Endothelial cell of umbilical vein (primary cell): ENCODE results near the gene PRPH. TPM values are rescaled to one million over a fixed set of nuclear protein-coding genes. Genes with fewer than 3 reads are reported as not detected.

Experiments used
- BruUV-seq: library from RNA; stranded (reverse); fragments of 400-500 nt; replicated peaks from 2 replicates; lab custom pipeline; 2021; lab: Mats Ljungman, UMichigan
- CTCF ChIA-PET: fragments of 300-600, 350-600 bp; sonication (Branson Sonifier 250); formaldehyde crosslinking; loops from one replicate; lab custom pipeline; 2021; ENCODE audit warnings: antibody characterized with exemption, inconsistent platforms; lab: Charles Lee
- POLR2A ChIA-PET: fragments of 300-600, 350-600 bp; sonication (Branson Sonifier 250); formaldehyde crosslinking; loops from one replicate; lab custom pipeline; 2021; ENCODE audit warnings: antibody characterized with exemption, inconsistent platforms; lab: Charles Lee
- DNase-seq: peaks from one replicate; pipeline ENCODE4 v3.0.0-alpha.2; 2011; ENCODE audit warnings: low read depth, low spot score
- FAIRE-seq: peaks from 2 replicates; lab custom pipeline; 2011; peaks lifted over from hg19 to GRCh38; lab: Jason Lieb, UNC
- H2AFZ ChIP-seq: 2 replicates; pipeline ENCODE4 v1.6.0; 2012; ENCODE audit warnings: low read depth, low read length, control low read depth, inconsistent platforms
- H3K27ac ChIP-seq: 2 replicates; pipeline ENCODE4 v1.5.1; 2011; ENCODE audit warnings: low read depth, mild to moderate bottlenecking, control low read depth, low read length, moderate library complexity; ENCODE audit not compliant: insufficient read depth
- H3K27me3 ChIP-seq, 2 experiments: 2 replicates each; pipeline versions ENCODE4 v1.6.0 to v1.6.1; 2011; ENCODE audit warnings: low read length in 2 of 2, mixed read lengths in 1 of 2; ENCODE audit not compliant: control insufficient read depth in 2 of 2, insufficient read depth in 2 of 2
- H3K36me3 ChIP-seq, 2 experiments: 2 replicates in 1 of 2; 3 replicates in 1 of 2; pipeline ENCODE4 v1.5.1; 2011; ENCODE audit warnings: low read length in 2 of 2, mild to moderate bottlenecking in 1 of 2, moderate library complexity in 1 of 2; ENCODE audit not compliant: control insufficient read depth in 2 of 2, insufficient read depth in 2 of 2; ENCODE audit errors: extremely low read depth in 1 of 2
- H3K4me1 ChIP-seq: 3 replicates; pipeline ENCODE4 v1.5.1; 2011; ENCODE audit warnings: mild to moderate bottlenecking, low read length; ENCODE audit not compliant: control insufficient read depth, insufficient read depth; ENCODE audit errors: extremely low read depth
- H3K4me2 ChIP-seq: 2 replicates; pipeline ENCODE4 v1.6.1; 2011; ENCODE audit warnings: low read length, control low read depth, mixed read lengths; ENCODE audit not compliant: insufficient read depth
- H3K4me3 ChIP-seq, 3 experiments: fragments of 200-600 bp in 1 of 3; sonication (generic), shearing (Covaris generic) in 1 of 3; replicated peaks in 1 of 3; 2 replicates each; pipeline ENCODE4 v1.5.1; 2011 to 2016; ENCODE audit warnings: control low read depth in 3 of 3, low read length in 3 of 3, mild to moderate bottlenecking in 2 of 3, inconsistent platforms in 1 of 3, low read depth in 1 of 3, moderate library complexity in 1 of 3; ENCODE audit not compliant: insufficient read depth in 1 of 3
- H3K79me2 ChIP-seq: 2 replicates; pipeline ENCODE4 v1.6.0; 2012; ENCODE audit warnings: low read length, inconsistent platforms; ENCODE audit not compliant: control insufficient read depth, insufficient read depth
- H3K9ac ChIP-seq: replicated peaks from 2 replicates; pipeline ENCODE3; 2011; ENCODE audit warnings: low read length, control low read depth; ENCODE audit not compliant: insufficient read depth; ENCODE audit errors: extremely low read depth
- H3K9me1 ChIP-seq: replicated peaks from 3 replicates; pipeline ENCODE4 v1.6.0; 2011; ENCODE audit warnings: mild to moderate bottlenecking, low read length; ENCODE audit not compliant: control insufficient read depth, insufficient read depth; ENCODE audit errors: extremely low read depth
- H3K9me3 ChIP-seq: replicated peaks from 2 replicates; pipeline ENCODE4 v1.5.1; 2012; ENCODE audit warnings: low read length, inconsistent platforms; ENCODE audit not compliant: control insufficient read depth, insufficient read depth
- H4K20me1 ChIP-seq: replicated peaks from 2 replicates; pipeline ENCODE3; 2011; ENCODE audit warnings: mild to moderate bottlenecking, low read length; ENCODE audit not compliant: control insufficient read depth, insufficient read depth; ENCODE audit errors: extremely low read depth
- EZH2 ChIP-seq: IDR thresholded peaks from 2 replicates; pipeline ENCODE4 v1.6.1; 2012; ENCODE audit warnings: borderline replicate concordance, low read depth, mild to moderate bottlenecking, moderate library complexity, low read length, inconsistent platforms; ENCODE audit not compliant: severe bottlenecking
- FOS ChIP-seq: IDR thresholded peaks from 2 replicates; pipeline ENCODE4 v1.6.1; 2011; ENCODE audit warnings: mild to moderate bottlenecking, low read length, moderate library complexity, borderline replicate concordance; ENCODE audit not compliant: insufficient read depth
- GATA2 ChIP-seq: IDR thresholded peaks from 2 replicates; pipeline ENCODE4 v1.7.0; 2011; ENCODE audit warnings: low read depth, mild to moderate bottlenecking, moderate library complexity, mixed read lengths, low read length; ENCODE audit not compliant: insufficient read length, insufficient read depth
- JUN ChIP-seq: IDR thresholded peaks from 2 replicates; pipeline ENCODE4 v1.6.1; 2011; ENCODE audit warnings: borderline replicate concordance, low read depth; ENCODE audit not compliant: insufficient read length, insufficient read depth
- MAX ChIP-seq: IDR thresholded peaks from 2 replicates; pipeline ENCODE4 v1.6.1; 2011; ENCODE audit not compliant: insufficient read depth, insufficient read length
- MYC ChIP-seq: IDR thresholded peaks from one replicate; pipeline ENCODE4 v1.6.1; 2011; ENCODE audit warnings: mild to moderate bottlenecking, low read depth, low read length
- POLR2A ChIP-seq: IDR thresholded peaks from 2 replicates; pipeline ENCODE4 v1.6.1; 2012; ENCODE audit warnings: low read depth, mild to moderate bottlenecking, control low read depth, low read length
- POLR2AphosphoS5 ChIP-seq: IDR thresholded peaks from 2 replicates; pipeline ENCODE4 v1.6.1; 2012; ENCODE audit warnings: low read depth, mild to moderate bottlenecking, control low read depth, low read length, moderate library complexity; ENCODE audit not compliant: insufficient read depth
- dilution Hi-C: fragments of 300-500 bp; cut with MboI; formaldehyde crosslinking; loops from one replicate; pipeline ENCODE4 v1.15.0; 2019; ENCODE audit warnings: low sequenced_read_pairs; ENCODE audit not compliant: extremely low pct_ligation_motif_present
- intact Hi-C: fragments of 100-400 bp; cut with micrococcal nuclease; formaldehyde crosslinking; loops from one replicate; pipeline ENCODE4 v1.10.0; 2022
- polyA plus RNA-seq, 4 experiments: library from polyadenylated mRNA; depleted of rRNA in 3 of 4; stranded (reverse) in 3 of 4; unstranded in 1 of 4; fragments of >200 nt; gene quantifications; 2 replicates each; pipeline versions ENCODE4 v1.2.1 to v1.2.3, GENCODE V29; 2011 to 2012; ENCODE audit warnings: missing spikeins in 1 of 4
- total RNA-seq: library from RNA; stranded (reverse); gene quantifications from 2 replicates; pipeline ENCODE4 v1.2.3, GENCODE V29; 2021
- TF ChIP-seq, protein P1 (sequence below), 2 donors: IDR thresholded peaks; 1 replicate in 1 of 2; 2 replicates in 1 of 2; pipeline ENCODE4 v1.5.1; 2011; ENCODE audit warnings: low read length in 2 of 2, mild to moderate bottlenecking in 2 of 2, moderate library complexity in 2 of 2, control low read depth in 1 of 2, inconsistent platforms in 1 of 2, low read depth in 1 of 2; ENCODE audit not compliant: insufficient read depth in 1 of 2; ENCODE audit errors: extremely low read depth in 1 of 2

The PRPH gene
- total and polyA plus RNA-seq, 2 donors (not counting 3 experiments of a cell fraction or from before 2014, with no cell fraction given) = not detected

DNA sequence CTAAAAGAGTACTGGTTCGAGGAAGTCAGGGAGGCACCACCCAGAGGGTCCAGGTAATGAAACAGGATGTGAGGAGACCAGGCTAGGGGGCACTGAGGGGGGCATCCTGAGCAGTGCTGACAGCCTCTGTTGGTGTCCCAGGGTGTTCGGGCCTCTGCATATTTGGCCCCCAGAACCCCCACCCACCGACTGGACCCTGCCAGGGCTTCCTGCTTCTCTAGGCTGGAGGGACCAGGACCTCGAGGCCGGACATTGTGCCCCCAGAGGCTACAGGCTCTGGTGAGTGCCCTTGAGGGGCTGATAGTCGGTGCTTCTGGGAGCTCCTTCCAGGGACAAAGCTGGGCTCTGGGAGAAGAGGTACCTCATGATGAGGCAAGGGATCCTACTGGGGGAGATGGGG, 30.7 kb downstream of the PRPH start:
- FAIRE-seq = no peak
- Histone ChIP-seq H3K4me3 (no peak overlapping the region), H3K27me3 (no peaks in the 10 kb centered on the region), H3K9me1 (no peaks in the 10 kb centered on the region), H3K79me2 (peaks cover 11% of the 10 kb centered on the region), H4K20me1 (no peaks in the 10 kb centered on the region), H3K9me3 (no peaks in the 10 kb centered on the region), H2AFZ (no peak overlapping the region), H3K4me1 (peaks cover 12% of the 10 kb centered on the region), H3K9ac (no peak overlapping the region), H3K36me3 (peaks cover 4 to 6% of the 10 kb centered on the region in 2 experiments), H3K27ac (no peak overlapping the region), H3K4me2 (no peak overlapping the region)
- BruUV-seq = no TSS peak
- TF ChIP-seq GATA2 (no peak), POLR2AphosphoS5 (no peak), EZH2 (no peak), JUN (no peak), POLR2A (no peak), MYC (no peak), MAX (no peak)
- intact Hi-C loops = no loop called here
- POLR2A ChIA-PET = no interaction called here
- CTCF ChIA-PET = interaction anchor here (1.1 to 4.9 kb wide), 2 partner anchors 21 to 37 kb away, joined by 3 to 43 read pairs; partner anchors contain the start of gene DNAJC22
- no peak for DNase-seq
- dilution Hi-C loops = no loop called here

DNA sequence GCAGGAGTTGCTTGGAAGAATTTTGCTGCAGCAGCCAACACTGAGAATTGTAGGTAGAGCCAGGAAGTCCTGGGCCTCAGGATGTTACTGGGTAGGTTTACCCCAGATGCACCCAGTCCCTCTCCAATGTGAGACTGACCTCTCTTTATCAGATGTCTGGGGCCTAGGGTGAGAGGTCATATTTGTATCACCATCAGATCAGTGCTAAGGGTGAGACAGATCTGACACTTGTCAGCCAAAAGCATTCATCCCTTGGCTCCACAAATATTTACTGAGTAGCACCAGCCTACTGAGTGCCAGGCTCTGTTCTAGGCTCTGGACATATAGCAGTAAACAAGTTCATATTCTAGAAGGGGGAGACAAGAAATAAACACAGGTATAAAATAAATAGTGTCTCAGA, 32.4 kb downstream of the PRPH start:
- Histone ChIP-seq H3K4me1 (peaks cover 8% of the 10 kb centered on the region), H3K4me3 (no peak overlapping the region), H3K27me3 (no peaks in the 10 kb centered on the region), H3K9me1 (no peaks in the 10 kb centered on the region), H4K20me1 (no peaks in the 10 kb centered on the region), H3K9ac (no peak overlapping the region), H3K9me3 (no peaks in the 10 kb centered on the region), H2AFZ (no peak overlapping the region), H3K36me3 (peaks cover 4 to 6% of the 10 kb centered on the region in 2 experiments), H3K4me2 (no peak overlapping the region), H3K79me2 (peaks cover 11% of the 10 kb centered on the region), H3K27ac (no peak overlapping the region)
- ChIA-PET POLR2A (no interaction called here), CTCF (no interaction called here)
- no TSS peak for BruUV-seq
- intact Hi-C loops = no loop called here
- no peak for TF ChIP-seq POLR2A
- no peak for TF ChIP-seq JUN
- TF ChIP-seq FOS = no peak
- no peak for TF ChIP-seq MYC
- no peak for TF ChIP-seq EZH2
- no peak for TF ChIP-seq GATA2
- TF ChIP-seq POLR2AphosphoS5 = no peak
- no peak for TF ChIP-seq MAX
- TF ChIP-seq, protein P1, sequence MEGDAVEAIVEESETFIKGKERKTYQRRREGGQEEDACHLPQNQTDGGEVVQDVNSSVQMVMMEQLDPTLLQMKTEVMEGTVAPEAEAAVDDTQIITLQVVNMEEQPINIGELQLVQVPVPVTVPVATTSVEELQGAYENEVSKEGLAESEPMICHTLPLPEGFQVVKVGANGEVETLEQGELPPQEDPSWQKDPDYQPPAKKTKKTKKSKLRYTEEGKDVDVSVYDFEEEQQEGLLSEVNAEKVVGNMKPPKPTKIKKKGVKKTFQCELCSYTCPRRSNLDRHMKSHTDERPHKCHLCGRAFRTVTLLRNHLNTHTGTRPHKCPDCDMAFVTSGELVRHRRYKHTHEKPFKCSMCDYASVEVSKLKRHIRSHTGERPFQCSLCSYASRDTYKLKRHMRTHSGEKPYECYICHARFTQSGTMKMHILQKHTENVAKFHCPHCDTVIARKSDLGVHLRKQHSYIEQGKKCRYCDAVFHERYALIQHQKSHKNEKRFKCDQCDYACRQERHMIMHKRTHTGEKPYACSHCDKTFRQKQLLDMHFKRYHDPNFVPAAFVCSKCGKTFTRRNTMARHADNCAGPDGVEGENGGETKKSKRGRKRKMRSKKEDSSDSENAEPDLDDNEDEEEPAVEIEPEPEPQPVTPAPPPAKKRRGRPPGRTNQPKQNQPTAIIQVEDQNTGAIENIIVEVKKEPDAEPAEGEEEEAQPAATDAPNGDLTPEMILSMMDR (IDR thresholded peaks at IDR 0.05; ENCODE audit: extremely low read depth in 1 of 2, insufficient read depth in 1 of 2, low read depth in 1 of 2, low read length in 2 of 2) = no peak
- DNase-seq = no peak
- dilution Hi-C loops = no loop called here
- FAIRE-seq = no peak
